T1000 (cell line): ENCODE data around the gene FOXD3.
A peak's percentile ranks its signal among the peaks of the same experiment; 100 is the strongest.

Source experiments
- DNase-seq: peaks from one replicate; lab custom pipeline; 2025; ENCODE audit warnings: mixed read lengths; lab: John Stamatoyannopoulos, UW

The FOXD3 gene

DNA sequence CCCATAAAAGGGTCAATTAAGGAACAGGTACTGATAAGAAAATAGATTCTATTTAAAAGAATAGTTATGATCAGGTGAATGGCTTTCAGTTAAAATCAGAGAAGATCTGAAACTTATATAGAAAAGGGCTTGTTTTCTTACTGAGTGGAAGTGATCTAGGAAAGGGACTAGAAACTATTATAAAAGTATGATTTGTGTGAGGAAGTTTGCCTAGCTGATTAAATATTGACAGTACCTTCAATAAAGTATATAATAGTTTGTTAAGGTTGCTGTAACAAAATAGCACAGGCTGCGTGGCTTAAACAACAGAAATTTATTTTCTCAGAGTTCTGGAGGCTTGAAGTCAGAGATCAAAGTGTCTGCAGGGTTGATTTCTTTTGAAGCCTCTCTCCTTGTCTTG, 39.7 kb downstream of the FOXD3 start:
- DNase-seq = no peak

DNA sequence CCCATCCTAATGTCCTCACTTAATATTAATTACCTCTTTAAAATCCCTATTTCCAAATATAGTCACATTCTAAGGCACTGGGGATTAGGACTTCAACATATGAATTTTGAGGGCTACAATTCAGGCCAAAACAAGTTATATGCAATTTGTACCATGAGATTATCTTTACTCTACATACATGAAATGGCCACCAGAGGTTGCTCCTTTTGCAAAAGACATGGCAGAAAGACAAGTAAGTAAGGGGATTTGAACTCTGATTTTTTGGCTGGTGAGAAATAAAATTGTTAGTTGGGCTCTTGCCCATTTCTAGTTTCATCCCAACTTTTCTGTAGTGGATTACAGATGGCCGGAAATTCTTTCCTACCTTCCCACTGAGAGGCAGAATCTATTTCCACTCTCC, 40.2 kb downstream of the FOXD3 start:
- no peak for DNase-seq

DNA sequence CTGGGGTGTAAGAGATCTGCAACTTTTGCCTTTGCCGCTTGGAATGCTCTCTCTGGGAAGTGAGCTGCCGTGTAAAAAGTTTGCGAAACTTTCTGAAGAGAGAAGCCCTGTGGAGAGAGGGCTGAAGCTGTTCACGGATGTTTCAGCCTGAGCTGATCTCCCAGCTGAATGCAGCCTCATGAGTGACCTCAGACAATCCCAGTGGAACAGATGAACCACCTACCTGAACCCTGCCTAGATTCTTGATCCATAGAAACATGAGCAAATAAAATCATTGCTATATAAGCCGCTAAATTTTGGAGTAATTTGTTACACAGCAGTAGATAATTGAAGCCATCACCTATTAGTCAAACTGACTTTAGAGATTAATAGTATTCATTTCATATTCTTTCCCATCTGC, 40.6 kb downstream of the FOXD3 start:
- DNase-seq = no peak

DNA sequence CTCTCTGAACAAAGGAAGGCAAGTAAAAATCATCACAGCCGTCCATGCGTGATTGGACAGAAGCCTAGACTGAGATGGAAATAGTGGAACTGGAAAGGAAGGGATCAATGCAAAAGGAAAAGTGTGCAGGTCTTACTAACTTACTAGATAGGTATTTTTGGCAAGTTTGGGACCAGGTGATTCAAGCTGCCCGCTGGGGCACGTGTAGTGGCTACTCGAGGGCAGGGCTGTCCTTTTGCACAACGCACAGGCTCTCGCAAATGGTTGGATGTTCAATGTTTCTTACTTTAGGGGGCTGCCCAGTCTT, 44.5 kb downstream of the FOXD3 start:
- DNase-seq = no peak

DNA sequence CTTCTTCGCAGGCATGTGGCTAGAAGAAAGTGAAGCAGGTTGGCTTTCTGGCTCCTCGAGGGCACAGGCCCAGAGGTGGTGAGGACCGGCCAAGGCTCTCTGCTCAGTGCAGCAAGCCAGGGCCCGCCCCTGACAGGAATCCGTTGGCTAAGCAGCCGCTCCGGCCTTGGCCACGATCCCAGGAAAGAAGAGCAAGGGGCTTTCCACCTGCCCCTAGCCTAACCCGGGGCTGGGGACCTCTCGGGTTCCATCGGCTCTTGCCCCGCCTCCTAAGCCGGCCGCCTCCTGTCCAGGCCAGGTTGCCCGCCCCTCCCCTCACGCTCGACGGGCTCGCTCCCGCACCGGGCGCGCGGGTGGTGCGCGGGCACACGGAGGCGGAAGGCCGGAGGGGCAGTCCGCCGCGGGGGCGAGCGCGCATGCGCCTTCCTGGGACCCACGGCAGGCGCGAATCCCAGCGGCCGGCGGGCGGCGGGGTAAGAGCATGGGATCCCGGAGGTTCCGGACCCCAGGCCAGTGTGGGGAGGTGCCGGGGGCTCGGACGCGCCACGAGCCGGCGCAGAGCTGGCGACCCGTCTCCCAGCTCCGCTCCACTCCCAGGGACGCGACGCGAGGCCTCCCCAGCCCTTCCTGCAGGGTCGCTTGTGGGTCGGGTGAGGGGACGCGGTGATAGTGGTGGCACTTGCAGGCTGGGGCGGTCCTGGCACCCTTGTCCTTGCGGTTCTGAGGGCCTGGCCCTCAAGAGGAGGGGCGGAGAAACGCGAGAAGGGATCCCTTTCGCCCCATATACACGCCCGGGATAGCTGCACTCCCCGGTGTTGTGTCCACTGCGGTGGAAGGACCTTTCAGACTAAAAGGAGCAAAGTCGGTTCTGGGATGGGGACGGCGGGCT, 45.1 kb downstream of the FOXD3 start, which contains the start of gene ALG6:
TSS of gene ALG6 (plus strand) at position 413 of the 889 bp plus-strand sequence. CDS start 3,351 bp downstream, outside the sequence.
- peak; percentile 98 for DNase-seq

DNA sequence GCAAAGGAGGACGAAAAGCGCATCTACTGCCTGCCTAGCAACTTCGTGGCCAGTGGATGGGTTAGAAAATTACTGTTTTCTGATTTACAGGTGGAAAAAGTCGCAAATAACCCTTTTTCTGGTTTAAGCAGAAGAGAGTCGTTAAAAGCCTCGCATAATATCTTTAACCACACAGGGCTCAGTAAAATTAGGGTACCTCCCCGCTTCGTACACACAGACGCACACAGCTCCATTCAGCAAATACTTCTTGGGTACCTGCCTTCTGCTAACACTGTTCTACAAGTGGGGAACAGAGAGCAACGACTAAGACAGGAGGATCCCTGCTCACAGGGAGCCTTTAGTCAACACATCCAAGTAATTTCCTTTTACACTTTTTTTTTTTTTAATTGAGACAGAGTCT, 45.8 kb downstream of the FOXD3 start:
- peak; percentile 23 for DNase-seq
